ENCODE results near the gene OPCML. TPM values are rescaled to one million over a fixed set of nuclear protein-coding genes. Genes with fewer than 3 reads are reported as not detected.

The OPCML gene
- total RNA-seq, 1 experiment from 2014 or later: not detected

- H3K27me3 ChIP-seq (ENCODE audit: control insufficient read depth, insufficient read depth, low read length): peaks cover 4% of the 10 kb centered on the region; the same call in 1 of the 2 replicates
- ATAC-seq (no peak), DNase-seq (ENCODE audit: low read depth, low spot score) (no peak)
- H3K36me3 ChIP-seq (ENCODE audit: control insufficient read depth, insufficient read depth, low read length): no peaks in the 10 kb centered on the region
- intact Hi-C loops (cut with micrococcal nuclease; ENCODE audit: unreplicated experiment) (no loop called here), in situ Hi-C loops (cut with HindIII; ENCODE audit: low pct_unique_long_range_greater_than_20kb, low sequenced_read_pairs) (no loop called here)
- no TSS peak for BruUV-seq (replicated peaks)
- H3K4me3 ChIP-seq (ENCODE audit: low read depth in 2 of 2, low read length in 2 of 2): no peak overlapping the region
- POLR2A ChIA-PET: no interaction called here
- CTCF ChIA-PET: no interaction called here
- no peak overlapping the region for H3K27ac ChIP-seq (ENCODE audit: low read length)
- H3K9me3 ChIP-seq (ENCODE audit: control insufficient read depth, insufficient read depth, low read depth, low read length): no peaks in the 10 kb centered on the region
- no peaks in the 10 kb centered on the region for H3K4me1 ChIP-seq (ENCODE audit: control insufficient read depth, insufficient read depth, low read length)
- TF ChIP-seq REST (IDR thresholded peaks at IDR 0.05; ENCODE audit: insufficient read depth in 1 of 2, low read depth in 2 of 2, low read length in 1 of 2): no peak
- TF ChIP-seq, protein P1, sequence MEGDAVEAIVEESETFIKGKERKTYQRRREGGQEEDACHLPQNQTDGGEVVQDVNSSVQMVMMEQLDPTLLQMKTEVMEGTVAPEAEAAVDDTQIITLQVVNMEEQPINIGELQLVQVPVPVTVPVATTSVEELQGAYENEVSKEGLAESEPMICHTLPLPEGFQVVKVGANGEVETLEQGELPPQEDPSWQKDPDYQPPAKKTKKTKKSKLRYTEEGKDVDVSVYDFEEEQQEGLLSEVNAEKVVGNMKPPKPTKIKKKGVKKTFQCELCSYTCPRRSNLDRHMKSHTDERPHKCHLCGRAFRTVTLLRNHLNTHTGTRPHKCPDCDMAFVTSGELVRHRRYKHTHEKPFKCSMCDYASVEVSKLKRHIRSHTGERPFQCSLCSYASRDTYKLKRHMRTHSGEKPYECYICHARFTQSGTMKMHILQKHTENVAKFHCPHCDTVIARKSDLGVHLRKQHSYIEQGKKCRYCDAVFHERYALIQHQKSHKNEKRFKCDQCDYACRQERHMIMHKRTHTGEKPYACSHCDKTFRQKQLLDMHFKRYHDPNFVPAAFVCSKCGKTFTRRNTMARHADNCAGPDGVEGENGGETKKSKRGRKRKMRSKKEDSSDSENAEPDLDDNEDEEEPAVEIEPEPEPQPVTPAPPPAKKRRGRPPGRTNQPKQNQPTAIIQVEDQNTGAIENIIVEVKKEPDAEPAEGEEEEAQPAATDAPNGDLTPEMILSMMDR (IDR thresholded peaks at IDR 0.05): no peak
- no peak for TF ChIP-seq POLR2AphosphoS5 (IDR thresholded peaks at IDR 0.05; ENCODE audit: low read depth, low read length)
- TF ChIP-seq TCF7L2 (IDR thresholded peaks at IDR 0.05; ENCODE audit: low read depth, low read length): no peak
- TF ChIP-seq SIN3A (IDR thresholded peaks at IDR 0.05; ENCODE audit: borderline replicate concordance, insufficient read depth, low read depth, low read length): no peak
Measured at GRCh38 chr11:132961453-132961852, 570.8 kb downstream of the OPCML start.

GRCh38 chr11:132960273-132961078 lies 571.8 kb downstream of the OPCML start:
- ChIA-PET CTCF (no interaction called here), POLR2A (no interaction called here)
- DNase-seq (ENCODE audit: low read depth, low spot score): no peak
- peaks cover 6% of the 10 kb centered on the region; the same call in 1 of the 2 replicates for H3K27me3 ChIP-seq (ENCODE audit: control insufficient read depth, insufficient read depth, low read length)
- H3K4me1 ChIP-seq (ENCODE audit: control insufficient read depth, insufficient read depth, low read length): no peaks in the 10 kb centered on the region
- BruUV-seq (replicated peaks): no TSS peak
- H3K9me3 ChIP-seq (ENCODE audit: control insufficient read depth, insufficient read depth, low read depth, low read length): no peaks in the 10 kb centered on the region
- H3K36me3 ChIP-seq (ENCODE audit: control insufficient read depth, insufficient read depth, low read length): no peaks in the 10 kb centered on the region
- TF ChIP-seq REST (IDR thresholded peaks at IDR 0.05; ENCODE audit: insufficient read depth in 1 of 2, low read depth in 2 of 2, low read length in 1 of 2) (no peak), SIN3A (IDR thresholded peaks at IDR 0.05; ENCODE audit: borderline replicate concordance, insufficient read depth, low read depth, low read length) (no peak), POLR2AphosphoS5 (IDR thresholded peaks at IDR 0.05; ENCODE audit: low read depth, low read length) (no peak), TCF7L2 (IDR thresholded peaks at IDR 0.05; ENCODE audit: low read depth, low read length) (no peak)
- TF ChIP-seq, protein P1 (IDR thresholded peaks at IDR 0.05): no peak
- ATAC-seq: no peak
- H3K4me3 ChIP-seq (ENCODE audit: low read depth in 2 of 2, low read length in 2 of 2): no peak overlapping the region
- H3K27ac ChIP-seq (ENCODE audit: low read length): no peak overlapping the region
- in situ Hi-C loops (cut with HindIII; ENCODE audit: low pct_unique_long_range_greater_than_20kb, low sequenced_read_pairs): no loop called here
- intact Hi-C loops (cut with micrococcal nuclease; ENCODE audit: unreplicated experiment): no loop called here
